BE2C (cell line): Measurements from ENCODE around the gene EPHA7.

Experiments
- DNase-seq: peaks from one replicate; pipeline ENCODE4 v3.0.0-alpha.2; 2020
- H3K27me3 ChIP-seq: fragments of 250-450 bp; sonication (Bioruptor Pico); 2 replicates; pipeline ENCODE4 v1.5.1; 2020; ENCODE audit warnings: mild to moderate bottlenecking
- H3K36me3 ChIP-seq: fragments of 250-450 bp; sonication (Bioruptor Pico); 2 replicates; pipeline ENCODE4 v1.5.1; 2020; ENCODE audit warnings: mild to moderate bottlenecking
- H3K4me1 ChIP-seq: fragments of 250-450 bp; sonication (Bioruptor Pico); 2 replicates; pipeline ENCODE4 v1.5.1; 2020
- H3K4me3 ChIP-seq: 2 replicates; pipeline ENCODE4 v1.5.1; 2011; ENCODE audit warnings: low read depth, low read length
- H3K9me3 ChIP-seq: fragments of 250-450 bp; sonication (Bioruptor Pico); 2 replicates; pipeline ENCODE4 v1.5.1; 2020
- CTCF ChIP-seq: IDR thresholded peaks from 2 replicates; pipeline ENCODE4 v1.5.1; 2012; ENCODE audit warnings: mild to moderate bottlenecking, low read depth, low read length

EPHA7 gene

DNA sequence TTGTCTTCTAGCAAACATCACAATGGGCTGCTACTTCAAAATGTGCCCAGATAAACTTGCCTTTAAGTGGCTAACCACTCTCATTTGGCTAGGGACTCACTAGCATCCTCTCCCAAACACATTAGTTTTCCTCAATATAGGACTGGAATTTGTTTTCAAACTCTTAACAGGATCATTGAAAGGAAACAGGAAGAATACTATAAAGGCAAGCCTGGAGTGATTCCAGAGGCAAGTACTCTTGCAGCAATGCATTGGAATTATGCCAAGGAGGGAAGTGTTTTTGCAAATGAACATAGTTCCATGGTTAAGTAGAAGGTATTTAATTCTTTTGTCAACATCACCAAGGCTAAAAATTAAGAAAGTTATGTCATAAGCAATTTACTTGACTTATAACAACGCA, 12.2 kb downstream of the EPHA7 start:
- H3K4me3 ChIP-seq, result no peak overlapping the region
- no peaks in the 10 kb centered on the region for H3K4me1 ChIP-seq
- no peak for TF ChIP-seq CTCF
- no peak for DNase-seq
- H3K27me3 ChIP-seq, result peaks cover 6% of the 10 kb centered on the region; the same call in 1 of the 2 replicates
- H3K9me3 ChIP-seq, result no peaks in the 10 kb centered on the region
- H3K36me3 ChIP-seq, result no peaks in the 10 kb centered on the region

DNA sequence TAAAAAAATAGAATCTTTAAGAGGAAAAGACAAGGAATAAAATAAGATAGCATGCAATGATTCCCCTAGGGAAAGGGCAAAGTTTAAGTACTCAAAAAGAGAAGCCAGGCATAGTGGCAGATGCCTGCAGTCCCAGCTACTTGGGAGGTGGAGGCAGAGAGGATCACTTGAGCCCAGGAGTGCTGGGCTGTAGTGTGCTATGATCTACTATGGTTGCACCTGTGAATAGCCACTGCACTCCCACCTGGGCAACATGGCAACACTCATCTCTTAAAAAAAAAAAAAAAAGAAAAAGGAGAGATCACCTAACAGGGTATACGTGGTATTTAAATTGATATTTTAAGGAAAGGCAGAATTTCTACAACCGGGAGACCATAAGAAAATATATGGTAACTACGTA, 16.0 kb downstream of the EPHA7 start:
- Histone ChIP-seq H3K36me3 (no peaks in the 10 kb centered on the region), H3K9me3 (no peaks in the 10 kb centered on the region), H3K27me3 (peaks cover 4% of the 10 kb centered on the region; the same call in 1 of the 2 replicates), H3K4me1 (no peaks in the 10 kb centered on the region), H3K4me3 (no peak overlapping the region)
- TF ChIP-seq CTCF, result no peak
- DNase-seq, result no peak

DNA sequence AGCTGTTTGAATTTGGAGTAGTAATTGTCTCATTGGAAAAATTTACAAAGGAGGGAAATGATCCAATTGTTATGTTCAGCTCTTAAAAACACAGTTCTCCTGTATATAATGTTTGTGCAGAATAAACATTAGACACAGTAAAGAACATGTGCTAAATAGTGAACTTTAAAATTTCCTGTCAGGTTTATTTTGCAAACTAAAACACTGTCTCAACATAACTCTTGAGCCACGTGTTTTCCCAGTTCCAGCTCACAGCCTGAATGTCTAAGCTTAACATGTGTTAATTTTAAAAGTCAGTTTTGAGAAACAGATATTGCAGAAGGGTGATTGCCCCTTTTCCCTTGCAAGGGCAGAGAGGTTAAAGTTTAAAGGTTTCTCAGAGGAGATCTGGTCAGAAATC, 20.6 kb downstream of the EPHA7 start:
- Histone ChIP-seq H3K27me3 (no peaks in the 10 kb centered on the region), H3K4me3 (no peak overlapping the region), H3K36me3 (no peaks in the 10 kb centered on the region), H3K9me3 (no peaks in the 10 kb centered on the region), H3K4me1 (no peaks in the 10 kb centered on the region)
- DNase-seq, result no peak
- TF ChIP-seq CTCF, result no peak

DNA sequence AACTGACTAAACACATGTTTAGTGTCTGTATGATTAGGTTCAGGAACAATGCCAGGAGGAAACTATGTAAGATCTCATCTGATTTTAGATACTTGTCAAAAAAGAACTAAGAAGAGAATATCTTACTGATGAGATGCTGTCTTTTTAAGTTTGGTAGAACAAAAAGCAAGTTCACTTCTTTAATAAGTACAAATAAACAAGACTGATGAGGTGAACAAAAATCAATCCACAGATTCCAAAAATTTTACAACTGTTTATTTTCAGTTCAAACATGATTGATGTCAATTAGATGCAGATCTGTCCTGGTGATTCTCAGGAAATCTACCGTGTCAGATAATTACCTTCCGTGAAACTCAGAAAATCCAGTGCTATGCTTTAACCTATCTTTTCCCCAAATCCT, 24.9 kb downstream of the EPHA7 start:
- H3K4me1 ChIP-seq, result no peaks in the 10 kb centered on the region
- no peaks in the 10 kb centered on the region for H3K9me3 ChIP-seq
- no peak overlapping the region for H3K4me3 ChIP-seq
- no peaks in the 10 kb centered on the region for H3K27me3 ChIP-seq
- no peak for TF ChIP-seq CTCF
- H3K36me3 ChIP-seq, result no peaks in the 10 kb centered on the region
- DNase-seq, result no peak

GRCh38 chr6:93393554-93394074, 25.7 kb downstream of the EPHA7 start:
- no peaks in the 10 kb centered on the region for H3K4me1 ChIP-seq
- H3K27me3 ChIP-seq, result no peaks in the 10 kb centered on the region
- H3K9me3 ChIP-seq, result no peaks in the 10 kb centered on the region
- no peak for TF ChIP-seq CTCF
- H3K36me3 ChIP-seq, result no peaks in the 10 kb centered on the region
- H3K4me3 ChIP-seq, result no peak overlapping the region
- DNase-seq, result no peak

DNA sequence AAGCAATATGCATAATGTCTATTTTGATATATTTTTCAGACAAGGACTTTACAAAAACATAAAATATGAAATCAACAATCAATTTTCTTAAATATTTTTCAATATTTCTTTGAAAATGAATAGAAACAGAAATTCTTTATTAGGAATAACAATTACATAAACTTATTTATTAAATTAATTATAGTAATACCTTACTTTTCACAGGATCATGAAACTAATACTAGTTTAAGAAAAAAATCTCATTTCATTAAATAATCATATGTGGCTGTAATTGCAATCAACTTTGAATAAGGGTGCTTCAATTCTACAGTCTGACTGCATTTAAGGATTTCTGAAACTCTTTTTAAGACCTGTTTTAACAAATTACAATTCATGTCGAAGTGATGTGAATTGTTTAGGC, 26.6 kb downstream of the EPHA7 start:
- no peak for TF ChIP-seq CTCF
- no peaks in the 10 kb centered on the region for H3K27me3 ChIP-seq
- H3K36me3 ChIP-seq, result no peaks in the 10 kb centered on the region
- no peak for DNase-seq
- no peaks in the 10 kb centered on the region for H3K9me3 ChIP-seq
- H3K4me3 ChIP-seq, result no peak overlapping the region
- H3K4me1 ChIP-seq, result no peaks in the 10 kb centered on the region
